Large intestine (tissue), 12 donors: ENCODE data around the gene SIRT5. TPM values are rescaled to one million over a fixed set of nuclear protein-coding genes. Genes with fewer than 3 reads are reported as not detected.

Source experiments
- DNase-seq, 2 donors: peaks; one replicate each; pipeline versions ENCODE4 v3.0.0 to v3.0.0-alpha.2; 2013
- H3K27ac ChIP-seq: one replicate; pipeline ENCODE4 v1.5.1; 2013; ENCODE audit warnings: low read length
- H3K27me3 ChIP-seq: 2 replicates; pipeline ENCODE4 v1.6.1; 2013; ENCODE audit warnings: low read length; ENCODE audit not compliant: control insufficient read depth, insufficient read depth
- H3K36me3 ChIP-seq: 2 replicates; pipeline ENCODE4 v1.6.1; 2013; ENCODE audit warnings: low read length; ENCODE audit not compliant: control insufficient read depth, insufficient read depth
- H3K4me1 ChIP-seq: one replicate; pipeline ENCODE4 v1.6.1; 2013; ENCODE audit warnings: low read length; ENCODE audit not compliant: control insufficient read depth, insufficient read depth
- H3K4me3 ChIP-seq: one replicate; pipeline ENCODE4 v1.5.1; 2013; ENCODE audit warnings: low read length
- H3K9me3 ChIP-seq: one replicate; pipeline ENCODE4 v1.6.1; 2013; ENCODE audit warnings: mild to moderate bottlenecking, low read depth, low read length, moderate library complexity; ENCODE audit not compliant: control insufficient read depth
- WGBS: methylation state at CpG from one replicate; pipeline ENCODE4 v1.1.5; 2013; ENCODE audit warnings: low lambda C conversion rate; ENCODE audit not compliant: insufficient coverage; 5-methylcytosine and 5-hydroxymethylcytosine counted together
- long read RNA-seq, 11 donors: transcript quantifications; one replicate each; lab custom pipeline, GENCODE V29; 2026
- polyA plus RNA-seq: library from polyadenylated mRNA; unstranded; fragments of 120-200 nt; gene quantifications from one replicate; pipeline ENCODE4 v1.2.1, GENCODE V29; 2013

The SIRT5 gene
- polyA plus RNA-seq: 13.4 TPM
- long read RNA-seq, donor 1: 0 reads
- long read RNA-seq, donor 2, full-length matches to known transcripts: 1 of 1 reads
- long read RNA-seq, donor 2, partial matches to known transcripts: 0 of 1 reads
- long read RNA-seq, donor 2, other reads (novel, unspliced or antisense): 0 of 1 reads
- long read RNA-seq, donor 3, partial matches to known transcripts: 0 of 11 reads
- long read RNA-seq, donor 3, other reads (novel, unspliced or antisense): 9 of 11 reads
- long read RNA-seq, donor 4: 0 reads
- long read RNA-seq, donor 5: 0 reads
- long read RNA-seq, donor 6, partial matches to known transcripts: 0 of 1 reads
- long read RNA-seq, donor 6, other reads (novel, unspliced or antisense): 0 of 1 reads
- long read RNA-seq, donor 7: 0 reads
- long read RNA-seq, donor 8: 0 reads
- long read RNA-seq, donor 9: 0 reads
- long read RNA-seq, donor 10: 0 reads
- long read RNA-seq, donor 11: 0 reads

- Histone ChIP-seq H3K27ac (peak within 1 kb of the TSS; percentile 100), H3K27me3 (no peaks in the 10 kb centered on the region), H3K4me1 (peaks cover 10% of the 10 kb centered on the region), H3K36me3 (no peaks in the 10 kb centered on the region), H3K4me3 (peak within 1 kb of the TSS; percentile 99), H3K9me3 (no peaks in the 10 kb centered on the region)
- no CpG with 5 or more reads among the region's 52 CpGs for WGBS
- peak; percentile 80 to 92 for DNase-seq
Observed at GRCh38 chr6:13574571-13575376, at the start of gene SIRT5. Gene SIRT5 (plus strand): TSS chr6:13574601. CDS start chr6:13584111, 9,510 bp downstream.

GRCh38 chr6:13524801-13525508, 49.4 kb upstream of the SIRT5 start:
- Histone ChIP-seq H3K9me3 (no peaks in the 10 kb centered on the region), H3K27ac (no peak overlapping the region), H3K27me3 (no peaks in the 10 kb centered on the region), H3K4me1 (no peaks in the 10 kb centered on the region), H3K4me3 (no peak overlapping the region), H3K36me3 (no peaks in the 10 kb centered on the region)
- 96% methylated on average over 3 of the region's 12 CpGs for WGBS
- DNase-seq: no peak

GRCh38 chr6:13526357-13526726, 48.1 kb upstream of the SIRT5 start:
- Histone ChIP-seq H3K27ac (no peak overlapping the region), H3K9me3 (no peaks in the 10 kb centered on the region), H3K4me1 (no peaks in the 10 kb centered on the region), H3K4me3 (no peak overlapping the region), H3K27me3 (no peaks in the 10 kb centered on the region), H3K36me3 (no peaks in the 10 kb centered on the region)
- no CpG with 5 or more reads among the region's 1 CpG for WGBS
- no peak for DNase-seq

- H3K36me3 ChIP-seq: no peaks in the 10 kb centered on the region
- WGBS: 66% methylated on average over 2 of the region's 17 CpGs
- no peak overlapping the region for H3K27ac ChIP-seq
- H3K9me3 ChIP-seq: no peaks in the 10 kb centered on the region
- no peak overlapping the region for H3K4me3 ChIP-seq
- H3K4me1 ChIP-seq: no peaks in the 10 kb centered on the region
- no peaks in the 10 kb centered on the region for H3K27me3 ChIP-seq
- DNase-seq: peak in 1 of 2 donors; percentile 24
Observed at GRCh38 chr6:13526727-13527670, 47.4 kb upstream of the SIRT5 start.

GRCh38 chr6:13527671-13528056, 46.7 kb upstream of the SIRT5 start:
- no peaks in the 10 kb centered on the region for H3K36me3 ChIP-seq
- no peaks in the 10 kb centered on the region for H3K4me1 ChIP-seq
- no peaks in the 10 kb centered on the region for H3K27me3 ChIP-seq
- DNase-seq: no peak
- H3K27ac ChIP-seq: no peak overlapping the region
- H3K9me3 ChIP-seq: no peaks in the 10 kb centered on the region
- 88% methylated on average over 3 of the region's 4 CpGs for WGBS
- H3K4me3 ChIP-seq: no peak overlapping the region

- WGBS: 75% methylated on average over 3 of the region's 3 CpGs
- no peak for DNase-seq
- H3K27me3 ChIP-seq: no peaks in the 10 kb centered on the region
Observed at GRCh38 chr6:13528232-13528631, 46.2 kb upstream of the SIRT5 start.

GRCh38 chr6:13528777-13529343, 45.5 kb upstream of the SIRT5 start:
- Histone ChIP-seq H3K4me1 (no peaks in the 10 kb centered on the region), H3K4me3 (no peak overlapping the region), H3K27me3 (no peaks in the 10 kb centered on the region), H3K9me3 (no peaks in the 10 kb centered on the region), H3K27ac (no peak overlapping the region), H3K36me3 (no peaks in the 10 kb centered on the region)
- no peak for DNase-seq
- WGBS: no CpG with 5 or more reads among the region's 8 CpGs

More at GRCh38 chr6:13528232-13528631, 46.2 kb upstream of the SIRT5 start:
- H3K9me3 ChIP-seq: no peaks in the 10 kb centered on the region
- no peak overlapping the region for H3K27ac ChIP-seq
- H3K36me3 ChIP-seq: no peaks in the 10 kb centered on the region
- H3K4me1 ChIP-seq: no peaks in the 10 kb centered on the region
- H3K4me3 ChIP-seq: no peak overlapping the region

- Histone ChIP-seq H3K4me1 (no peaks in the 10 kb centered on the region), H3K9me3 (no peaks in the 10 kb centered on the region), H3K36me3 (no peaks in the 10 kb centered on the region), H3K27me3 (no peaks in the 10 kb centered on the region), H3K27ac (no peak overlapping the region), H3K4me3 (no peak overlapping the region)
- DNase-seq: no peak
- WGBS: 50% methylated on average over 2 of the region's 4 CpGs
Observed at GRCh38 chr6:13531956-13532355, 42.4 kb upstream of the SIRT5 start.

GRCh38 chr6:13534536-13534935, 39.9 kb upstream of the SIRT5 start:
- H3K9me3 ChIP-seq: no peaks in the 10 kb centered on the region
- H3K36me3 ChIP-seq: no peaks in the 10 kb centered on the region
- no peaks in the 10 kb centered on the region for H3K4me1 ChIP-seq
- H3K27ac ChIP-seq: no peak overlapping the region
- H3K4me3 ChIP-seq: no peak overlapping the region
- WGBS: no CpG with 5 or more reads among the region's 3 CpGs
- H3K27me3 ChIP-seq: no peaks in the 10 kb centered on the region
- no peak for DNase-seq
